ENCODE results near the gene PLEKHM3.

PLEKHM3 gene, protein sequence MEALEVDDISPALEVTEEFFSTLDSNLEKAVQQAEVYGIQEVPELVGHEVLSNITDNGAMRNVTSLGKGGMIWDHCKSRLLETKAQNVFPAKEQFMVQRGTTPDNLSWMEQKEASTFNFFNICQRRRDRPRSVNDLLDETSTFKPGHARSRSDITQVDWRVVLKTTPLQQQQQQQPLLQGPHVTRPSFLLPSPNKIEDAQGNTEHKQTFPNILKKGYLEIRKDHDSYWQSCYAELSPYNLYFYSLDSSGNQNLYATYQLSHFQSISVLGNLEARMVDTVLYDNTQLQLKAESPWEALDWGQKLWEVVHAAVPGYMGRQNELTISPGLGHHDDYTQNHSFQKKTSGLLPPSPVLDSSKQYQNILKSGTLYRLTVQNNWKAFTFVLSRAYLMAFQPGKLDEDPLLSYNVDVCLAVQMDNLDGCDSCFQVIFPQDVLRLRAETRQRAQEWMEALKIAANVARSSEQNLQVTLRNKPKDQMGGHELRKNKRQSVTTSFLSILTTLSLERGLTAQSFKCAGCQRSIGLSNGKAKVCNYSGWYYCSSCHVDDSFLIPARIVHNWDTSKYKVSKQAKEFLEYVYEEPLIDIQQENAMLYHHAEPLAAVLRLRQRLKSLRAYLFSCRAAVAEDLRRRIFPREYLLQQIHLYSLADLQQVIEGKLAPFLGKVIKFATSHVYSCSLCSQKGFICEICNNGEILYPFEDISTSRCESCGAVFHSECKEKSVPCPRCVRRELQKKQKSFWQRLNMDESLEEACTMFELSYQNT

DNA sequence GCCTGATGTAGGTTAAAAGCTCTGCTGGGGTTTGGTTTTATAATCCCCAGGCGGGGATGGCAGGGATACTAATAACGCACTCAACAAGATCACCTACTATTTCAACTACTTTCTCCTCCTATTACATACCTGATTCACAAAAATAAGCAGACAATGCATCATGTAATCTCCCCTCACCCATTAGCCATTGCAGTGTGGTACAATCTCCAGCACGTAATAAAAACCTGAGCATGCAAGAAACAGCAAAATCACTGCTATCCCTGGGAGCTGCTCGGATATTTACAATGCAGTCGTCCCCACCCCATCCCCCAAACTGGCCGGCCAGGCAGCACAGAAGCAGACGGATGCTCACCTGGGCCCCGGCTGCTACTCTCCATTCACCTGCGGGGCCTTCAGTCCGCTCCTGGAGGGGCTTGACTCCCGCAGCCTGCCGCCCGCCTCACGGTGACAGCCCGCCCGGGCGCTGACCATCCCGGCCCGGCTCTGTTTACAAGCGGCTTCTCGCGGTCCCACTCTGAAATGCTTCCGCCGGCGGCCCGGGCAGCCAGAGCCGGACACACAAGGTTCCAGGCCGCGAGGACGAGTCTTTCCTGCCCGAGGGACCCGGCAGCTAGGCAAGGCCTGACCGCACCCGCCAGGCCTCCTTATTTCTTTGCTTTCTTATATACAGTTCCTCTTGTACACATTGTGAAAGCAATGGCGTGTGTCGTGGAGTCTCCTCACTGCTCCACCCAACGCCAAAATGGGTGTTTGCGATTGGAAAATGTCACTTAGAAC, at the start of gene PLEKHM3:
Gene PLEKHM3, minus strand, starts transcription at position 491 of the 777 bp plus-strand sequence. CDS start 23,888 bp downstream, outside the sequence.
- peak; percentile 50 to 85 for DNase-seq

DNA sequence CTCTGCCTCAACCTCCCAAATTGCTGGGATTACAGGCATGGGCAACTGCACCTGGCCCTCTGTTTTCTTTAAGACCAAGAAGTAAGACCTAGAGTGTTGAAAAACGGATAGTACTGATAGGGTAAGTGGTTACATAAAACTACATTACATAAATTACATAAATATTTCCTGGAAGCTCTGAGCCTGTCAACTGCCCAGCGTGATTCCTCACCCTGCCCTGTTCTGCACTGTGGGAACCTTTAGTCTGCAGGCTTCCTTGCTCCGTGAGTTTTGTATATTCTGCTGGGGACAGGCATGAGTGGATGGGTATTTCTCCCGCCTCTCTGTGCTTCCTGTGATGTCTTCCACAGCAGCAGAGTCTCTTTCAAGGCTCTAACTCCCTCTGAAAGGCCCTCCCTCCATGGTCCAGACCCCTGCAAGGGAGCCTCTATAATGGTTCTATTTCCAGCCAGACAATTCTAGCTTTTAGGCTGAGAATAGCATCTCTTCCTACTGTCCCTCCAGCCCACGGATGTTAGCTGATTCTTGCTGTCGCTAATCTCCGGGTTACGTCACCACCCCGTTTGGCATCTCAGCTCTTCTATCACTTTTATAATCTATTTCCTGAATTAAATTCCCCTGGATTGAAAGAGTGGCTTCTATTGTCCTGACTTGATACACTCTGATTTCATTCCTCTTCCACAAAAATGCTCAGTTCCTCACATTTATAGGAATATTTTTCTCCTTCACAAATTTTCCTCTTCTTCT, 49.5 kb upstream of the PLEKHM3 start:
- DNase-seq, result no peak

DNA sequence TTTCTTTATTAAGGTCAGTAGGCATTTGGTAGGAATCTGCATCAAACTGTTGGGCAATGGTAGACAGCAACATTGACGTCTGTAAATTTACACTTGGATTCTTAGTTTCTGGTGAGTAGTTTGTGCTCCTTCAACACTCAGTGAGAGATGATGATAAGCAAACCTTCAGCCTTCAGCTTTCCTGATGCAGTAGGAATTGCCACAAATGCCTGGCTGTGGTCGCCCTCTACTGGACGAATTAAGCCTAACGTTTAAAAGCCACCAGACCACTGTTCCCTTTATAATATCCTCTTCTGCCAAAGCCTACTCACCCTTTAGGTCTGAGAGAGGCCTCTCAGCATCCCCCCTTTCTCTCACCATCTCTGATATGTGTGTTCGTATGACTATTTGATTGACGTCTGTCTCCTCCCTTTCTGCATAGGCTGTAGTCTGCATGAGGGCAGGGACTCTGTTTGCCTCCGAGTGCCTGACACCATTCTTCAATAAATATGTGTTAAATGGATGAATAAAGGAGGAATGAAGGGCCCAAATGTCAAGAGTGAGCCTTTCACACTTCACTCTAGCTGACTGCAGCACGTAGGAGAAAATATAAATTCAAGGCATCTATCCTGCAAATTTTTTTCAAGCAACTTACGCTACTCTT, 47.0 kb upstream of the PLEKHM3 start:
- peak; percentile 6 to 75 for DNase-seq

DNA sequence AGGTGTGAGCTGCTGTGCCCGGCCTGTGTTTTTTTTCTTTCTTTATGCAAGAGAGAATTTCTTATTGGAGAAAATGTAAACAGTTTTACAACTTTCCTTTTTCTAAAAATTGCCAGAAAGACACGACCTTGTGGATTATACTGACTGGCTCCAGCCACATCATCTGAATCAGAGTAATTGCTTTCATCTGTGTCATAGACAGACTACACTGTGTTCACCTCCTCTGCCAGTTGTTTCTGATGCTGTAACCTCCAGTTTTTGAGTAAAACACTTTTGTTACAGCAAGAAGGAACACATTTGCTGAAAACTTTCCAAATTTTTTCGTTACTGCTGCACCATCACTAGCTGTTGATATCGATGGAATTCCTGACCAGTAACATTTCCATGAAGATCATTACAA, 43.9 kb upstream of the PLEKHM3 start:
- no peak for DNase-seq

DNA sequence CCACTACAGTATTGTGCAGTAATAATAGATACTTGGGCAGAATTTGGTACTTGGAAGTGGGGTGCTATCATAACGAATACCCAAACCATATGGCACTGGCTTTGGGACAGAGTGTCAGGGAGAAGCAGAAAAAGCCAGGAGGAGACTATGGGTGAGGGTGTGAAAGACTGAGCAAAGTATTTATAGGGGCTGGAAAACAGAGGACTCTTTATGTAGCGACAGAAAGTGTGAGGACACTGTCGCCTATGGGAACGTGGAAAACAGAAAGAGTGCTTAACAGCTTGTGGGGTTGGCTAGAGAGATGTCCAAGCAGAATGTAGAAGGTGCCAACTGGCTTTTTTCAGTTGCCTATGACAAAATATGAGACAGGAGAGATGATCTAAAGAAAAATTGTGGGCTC, 40.7 kb upstream of the PLEKHM3 start:
- no peak for DNase-seq

DNA sequence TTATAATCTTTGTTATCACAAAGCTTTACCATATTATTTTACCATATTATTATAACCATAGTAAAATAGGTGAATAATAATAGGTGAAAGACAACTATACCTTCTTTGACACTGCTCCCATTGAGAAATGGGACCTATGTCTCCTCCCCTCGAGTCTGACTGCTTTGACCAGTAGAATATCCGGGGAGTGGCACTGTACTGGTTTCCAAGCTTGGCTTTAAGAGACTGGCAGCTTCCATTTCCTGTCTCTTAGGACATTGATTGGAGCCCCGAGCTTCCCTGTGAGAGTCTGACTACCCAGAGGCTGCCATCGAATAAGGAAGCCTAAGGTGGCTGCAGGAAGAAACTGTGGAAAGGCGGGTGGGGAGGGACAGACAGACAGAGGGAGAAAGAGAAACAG, 40.1 kb upstream of the PLEKHM3 start:
- DNase-seq, result no peak

DNA sequence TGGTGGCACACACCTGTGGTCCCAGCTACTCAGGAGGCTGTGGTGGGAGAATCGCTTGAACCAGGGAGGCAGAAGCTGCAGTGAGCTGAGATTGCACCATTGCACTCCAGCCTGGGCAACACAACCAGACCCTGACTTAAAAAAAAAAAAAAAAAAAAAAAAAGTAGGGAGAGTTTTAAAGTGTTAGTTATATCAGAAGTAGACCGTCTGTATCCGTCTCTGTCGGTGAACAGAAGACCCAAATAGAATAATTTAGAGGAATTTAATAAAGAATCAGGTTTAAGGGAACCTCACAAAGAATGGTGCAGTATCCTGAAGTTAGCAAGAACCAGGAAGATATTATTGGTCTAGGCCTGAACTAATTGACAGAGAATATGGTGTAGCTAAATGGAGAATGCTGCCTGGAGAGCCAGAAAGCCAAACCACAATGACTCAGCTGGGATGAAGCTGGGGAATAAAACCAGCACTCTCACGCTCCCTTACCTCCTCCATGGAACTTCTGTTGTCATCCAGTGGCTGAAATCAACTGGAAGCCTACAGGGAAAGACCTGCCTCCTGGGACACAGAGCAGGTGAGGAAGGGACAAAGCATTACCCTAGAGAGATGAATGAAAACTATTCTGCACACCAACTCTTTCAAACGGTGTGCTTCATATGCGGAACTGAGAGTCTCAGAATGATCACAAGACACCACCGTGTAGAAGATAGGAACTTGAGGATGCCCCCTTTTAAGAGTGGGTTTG, 39.1 kb upstream of the PLEKHM3 start:
- DNase-seq, result no peak

DNA sequence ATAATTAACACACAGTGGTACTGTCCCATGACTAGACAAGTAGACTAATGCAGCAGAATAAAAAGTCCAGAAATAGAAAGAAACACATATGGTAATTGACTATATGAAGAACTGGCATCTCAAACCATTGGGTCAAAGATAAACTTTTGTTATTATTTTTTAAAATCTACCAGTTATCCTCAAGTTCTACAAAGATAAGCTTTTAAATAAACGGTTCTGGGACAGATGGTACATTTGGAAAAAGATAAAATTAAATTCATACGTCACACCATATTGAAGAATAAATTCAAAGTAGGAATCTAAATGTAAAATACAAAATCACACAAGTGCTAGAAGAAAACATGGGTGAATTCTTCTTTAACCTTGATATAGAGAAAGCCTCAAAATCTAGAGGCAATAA, 37.6 kb upstream of the PLEKHM3 start:
- DNase-seq, result no peak

DNA sequence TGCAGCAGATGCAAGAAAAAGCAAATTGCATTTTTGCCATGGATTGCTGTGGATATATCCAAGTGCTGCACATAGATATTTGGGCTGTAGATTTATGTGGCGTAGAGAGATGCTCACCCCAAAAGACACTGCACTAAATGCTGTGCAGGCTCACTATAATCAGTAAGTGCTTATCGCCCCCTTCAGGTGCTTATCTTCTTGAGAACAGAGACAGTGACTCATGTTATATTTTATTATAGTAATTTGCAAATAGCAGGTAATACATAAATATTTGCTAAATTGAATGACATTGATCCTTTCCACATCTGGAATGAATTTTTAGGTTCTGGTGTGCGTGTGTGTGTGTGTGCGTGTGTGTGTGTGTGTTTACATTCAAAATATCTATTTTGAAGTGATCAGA, 36.8 kb upstream of the PLEKHM3 start:
- DNase-seq, result peak; percentile 5 to 67

DNA sequence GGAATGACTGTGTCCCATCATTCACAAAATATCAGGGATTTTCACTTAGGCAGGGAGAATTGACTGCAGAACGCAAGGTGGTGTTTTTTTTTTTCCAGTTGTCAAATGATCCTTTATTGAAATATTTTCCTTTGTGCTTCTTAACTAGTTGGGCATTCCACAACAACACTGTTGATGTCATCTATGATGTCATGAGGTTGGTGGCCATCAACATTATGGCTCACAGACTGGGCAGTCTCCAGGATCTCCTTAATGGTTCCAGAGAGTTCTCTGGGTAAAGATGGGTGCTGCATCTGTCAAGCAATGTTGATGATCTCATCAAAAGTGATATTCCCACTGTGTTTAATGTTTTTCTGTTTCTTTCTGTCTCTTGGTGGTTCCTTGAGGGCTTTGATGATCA, 31.8 kb upstream of the PLEKHM3 start:
- DNase-seq, result no peak

DNA sequence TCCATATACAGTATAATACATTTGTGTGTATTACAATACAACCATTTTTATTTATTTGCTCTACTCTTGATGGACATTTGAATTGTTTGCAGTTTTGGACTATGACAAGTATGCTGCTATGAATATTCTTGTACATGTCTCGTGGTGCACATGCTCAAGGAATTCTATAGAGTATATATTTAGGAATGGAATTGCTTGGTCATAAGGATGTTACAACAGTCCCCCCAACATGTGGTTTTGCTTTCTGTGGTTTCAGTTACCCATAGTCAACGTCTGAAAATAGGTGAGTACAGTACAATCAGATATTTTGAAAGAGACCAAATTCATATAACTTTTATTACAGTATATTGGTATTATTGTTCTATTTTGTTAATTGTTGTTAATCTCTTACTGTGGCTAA, 24.1 kb upstream of the PLEKHM3 start:
- DNase-seq, result no peak

DNA sequence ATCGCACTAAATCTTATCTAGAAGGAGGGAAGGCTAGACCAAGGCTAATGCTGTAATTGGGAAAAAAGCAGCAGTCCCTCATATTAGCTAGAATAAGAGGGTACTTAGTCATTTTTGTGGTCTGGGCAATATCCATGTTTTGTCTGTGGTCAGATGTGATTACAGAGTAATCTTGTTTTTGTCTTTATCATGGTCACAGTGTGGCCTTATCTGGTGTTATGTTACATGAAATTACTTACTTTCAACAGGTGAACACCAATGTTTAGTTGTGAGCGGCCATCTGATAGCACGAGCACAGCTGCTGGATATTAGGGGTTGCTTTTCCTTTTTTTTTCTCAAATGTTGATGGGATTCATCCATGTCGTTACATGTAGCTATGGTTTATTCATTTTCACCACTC, 23.7 kb upstream of the PLEKHM3 start:
- DNase-seq, result no peak

DNA sequence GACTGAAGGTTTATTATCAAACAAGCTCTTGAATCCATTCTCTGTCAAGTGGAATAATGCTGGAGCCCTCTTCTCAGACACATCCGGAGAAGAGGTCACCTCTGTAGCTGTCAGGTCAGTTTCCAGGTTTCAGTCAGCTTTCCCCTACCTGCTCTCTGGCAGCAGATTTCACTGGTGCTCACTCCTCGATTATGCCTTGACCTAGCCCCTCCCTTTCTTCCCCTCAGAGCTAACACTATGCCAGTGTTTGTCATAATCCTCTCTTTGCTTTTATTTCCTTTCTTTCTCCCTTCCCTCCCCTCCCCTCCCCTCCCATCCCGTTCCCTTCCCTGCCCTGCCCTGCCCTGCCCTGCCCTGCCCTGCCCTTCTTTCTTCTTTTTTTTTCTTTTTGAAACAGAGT, 22.5 kb upstream of the PLEKHM3 start:
- no peak for DNase-seq

DNA sequence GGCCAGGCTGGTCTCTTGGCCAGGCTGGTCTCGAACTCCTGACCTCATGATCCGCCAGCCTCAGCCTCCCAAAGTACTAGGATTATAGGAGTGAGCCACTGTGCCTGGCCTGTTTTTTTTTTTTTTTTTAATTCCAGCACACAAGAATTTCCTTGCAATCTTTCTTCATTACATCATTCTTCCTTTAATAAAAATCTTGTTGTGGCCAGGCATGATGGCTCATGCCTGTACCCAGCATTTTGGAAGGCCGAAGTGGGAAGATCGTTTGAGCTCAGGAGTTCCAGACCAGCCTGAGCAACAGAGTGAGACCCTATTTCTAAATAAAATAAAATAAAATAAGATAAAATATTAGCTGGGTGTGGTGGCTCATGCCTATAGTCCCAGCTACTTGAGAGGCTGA, 21.4 kb upstream of the PLEKHM3 start:
- DNase-seq, result no peak

DNA sequence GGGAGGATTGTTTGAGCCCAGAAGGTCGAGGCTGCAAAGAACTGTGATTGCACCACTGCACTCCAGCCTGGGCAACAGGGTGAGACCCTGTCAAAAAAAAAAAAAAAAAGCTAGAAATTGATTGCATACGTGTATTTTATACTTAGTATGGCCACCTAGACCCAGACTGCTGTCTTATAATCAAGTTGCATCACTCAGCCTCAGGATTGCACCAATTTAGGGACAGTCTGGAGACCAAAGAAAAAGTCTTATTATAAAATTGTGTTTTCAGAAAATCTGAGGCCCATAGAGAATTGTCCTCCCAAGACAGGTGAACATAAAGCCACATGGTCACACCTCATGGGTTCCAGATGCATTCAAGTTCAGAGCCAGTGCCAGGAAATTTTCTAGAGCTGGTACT, 17.1 kb upstream of the PLEKHM3 start:
- DNase-seq, result no peak

DNA sequence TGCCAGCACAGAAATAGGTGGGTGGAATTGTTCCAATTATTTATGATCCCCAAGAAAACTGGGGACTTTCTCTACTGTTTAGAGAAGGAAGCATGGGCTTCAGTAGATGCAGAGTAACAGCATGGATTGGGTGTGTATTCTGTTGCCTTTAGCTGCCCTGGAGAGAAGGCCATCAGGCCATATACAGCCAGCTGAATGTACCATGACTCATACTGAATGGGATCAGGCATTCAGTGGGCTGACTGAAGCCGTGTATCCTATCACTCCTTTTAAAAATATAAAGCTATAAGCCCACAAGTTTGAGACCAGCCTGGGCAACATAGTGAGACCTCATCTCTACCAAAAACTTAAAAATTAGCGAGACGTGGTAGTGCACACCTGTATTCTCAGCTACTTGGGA, 16.7 kb upstream of the PLEKHM3 start:
- DNase-seq, result no peak

DNA sequence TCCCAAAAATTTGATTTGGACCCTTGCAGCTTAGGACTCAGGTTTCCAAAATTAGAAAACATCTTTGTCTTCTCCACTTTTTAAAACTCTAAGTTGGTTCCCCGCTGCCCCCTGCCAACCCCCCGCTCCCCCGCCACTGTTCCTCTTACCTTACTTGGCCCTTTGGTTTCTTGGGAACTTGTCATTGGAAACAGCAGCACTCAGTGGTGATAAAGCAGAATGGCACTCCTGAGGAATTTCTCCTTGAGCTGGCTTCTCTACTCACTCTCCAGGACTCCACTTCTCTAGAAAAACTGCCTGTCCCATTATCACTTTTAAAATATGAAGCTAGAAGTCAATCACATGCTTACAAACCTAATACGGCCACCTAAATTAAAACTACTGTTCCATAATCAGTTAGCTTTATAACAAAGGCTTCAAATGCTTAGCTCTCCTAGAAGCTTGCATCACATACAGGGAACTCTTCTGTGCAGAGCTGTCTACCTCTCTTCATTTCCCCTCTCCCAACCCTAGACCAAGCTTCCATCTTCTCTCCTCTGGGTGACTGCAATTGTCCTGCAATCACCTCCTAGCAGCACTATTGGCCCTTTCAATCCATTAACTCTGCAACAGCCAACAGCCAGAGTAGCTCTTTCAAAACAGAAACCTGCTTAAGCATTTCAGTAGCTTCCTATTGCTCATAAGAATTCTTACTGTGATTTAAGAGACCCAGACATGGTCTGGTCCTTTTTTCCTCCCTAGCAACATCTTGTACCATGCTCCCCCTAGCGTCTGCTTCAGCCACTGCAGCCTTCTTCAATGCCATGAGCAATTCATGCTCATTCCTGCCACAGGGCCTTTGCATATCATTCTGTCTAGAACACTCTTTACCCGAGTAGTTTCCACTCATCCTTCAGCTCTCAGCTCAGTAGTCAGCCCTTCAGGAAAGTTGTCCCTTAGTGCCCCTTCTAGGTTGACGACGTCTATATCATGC, 15.2 kb upstream of the PLEKHM3 start:
- peak in 1 of 2 experiments; percentile 68 for DNase-seq

DNA sequence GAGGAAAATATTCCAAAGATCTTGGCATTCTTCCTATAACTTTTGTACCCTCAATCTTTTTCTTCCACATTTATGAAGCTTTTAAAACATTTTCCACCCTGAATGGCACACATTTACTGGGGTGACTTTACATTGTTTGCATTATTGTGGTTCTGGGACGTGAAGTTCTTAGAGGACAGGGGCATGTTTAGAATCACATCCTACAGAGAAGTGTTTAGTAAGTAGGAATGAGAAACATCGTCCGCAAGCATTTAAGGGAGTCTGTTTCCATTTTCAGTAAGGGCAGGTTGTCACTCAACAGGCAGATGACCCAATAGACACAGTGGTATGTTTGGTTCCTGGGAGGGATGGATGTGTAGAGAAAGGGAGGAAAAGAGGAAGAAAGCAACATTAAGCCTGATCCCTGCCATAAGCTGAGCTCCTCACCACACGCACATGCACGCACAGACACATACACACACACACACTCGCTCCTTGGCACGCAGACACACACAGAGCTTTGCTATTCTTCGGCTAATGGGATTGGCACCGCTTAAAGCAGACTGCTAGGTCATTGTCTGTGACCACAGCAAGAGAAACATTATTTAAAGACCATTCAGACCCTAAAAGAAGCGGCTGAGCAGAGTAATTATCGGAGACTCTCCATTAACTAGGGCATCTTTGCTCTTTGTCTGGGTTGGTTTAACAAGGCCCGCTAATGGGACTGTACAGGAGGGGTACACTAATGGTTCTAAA, 14.2 kb upstream of the PLEKHM3 start:
- no peak for DNase-seq
